Stimulated activated CD8-positive, alpha-beta memory T cell treated with anti-CD3 and anti-CD28 coated beads, Interleukin-12 subunit alpha, Interleukin-12 subunit beta, amount 100 ng/mL, for 4 hours (primary cell): ENCODE measurements around the gene TIMP1.

Source experiments
- DNase-seq: peaks from one replicate; pipeline ENCODE4 v3.0.0-alpha.2; 2020; ENCODE audit warnings: low read depth

TIMP1 gene

GRCh38 chrX:47634871-47635575 lies 52.8 kb downstream of the TIMP1 start:
- no peak for DNase-seq
